Body of pancreas (tissue), 4 donors: ENCODE data around the gene CCL4L2. TPM values are rescaled to one million over a fixed set of nuclear protein-coding genes. Genes with fewer than 3 reads are reported as not detected.
"Not testable (repeated sequence)": the region's sequence is repeated elsewhere in the genome, so short reads cannot be mapped to it uniquely, and the experiment has no call there.

ENCODE experiments used
- ATAC-seq: fragments of 150-250 bp; one replicate; pipeline ENCODE4 v1.9.1; 2016
- DNase-seq, 4 donors: peaks; one replicate each; pipeline ENCODE4 v3.0.0-alpha.2; 2019
- H3K27ac ChIP-seq, 4 donors: fragments of 200-600 bp; sonication (generic); 1 replicate in 3 of 4; 2 replicates in 1 of 4; pipeline versions ENCODE4 v1.5.1 to v1.6.1; 2016 to 2019; ENCODE audit warnings: mild to moderate bottlenecking in 1 of 4, mixed read lengths in 1 of 4, moderate library complexity in 1 of 4
- H3K27me3 ChIP-seq, 2 donors: fragments of 200-600 bp; sonication (generic); one replicate each; pipeline ENCODE4 v1.6.0; 2016; ENCODE audit warnings: mild to moderate bottlenecking in 1 of 2
- H3K36me3 ChIP-seq, 2 donors: fragments of 200-600 bp; sonication (generic); replicated peaks in 1 of 2; 2 replicates each; pipeline ENCODE4 v1.5.1; 2016; ENCODE audit warnings: low read depth in 2 of 2; ENCODE audit not compliant: insufficient read depth in 1 of 2
- H3K4me1 ChIP-seq: fragments of 200-600 bp; sonication (generic); one replicate; pipeline ENCODE4 v1.6.0; 2016
- H3K4me3 ChIP-seq, 2 donors: fragments of 200-600 bp; sonication (generic); 1 replicate in 1 of 2; 2 replicates in 1 of 2; pipeline ENCODE4 v1.5.1; 2016 to 2019
- H3K9me3 ChIP-seq, 3 donors: fragments of 200-600 bp; sonication (generic); 1 replicate in 2 of 3; 2 replicates in 1 of 3; pipeline ENCODE4 v1.5.1; 2016
- WGBS, 2 donors: methylation state at CpG; one replicate each; pipeline ENCODE4 v1.1.5; 2017; 5-methylcytosine and 5-hydroxymethylcytosine counted together
- intact Hi-C: fragments of 100-400 bp; cut with DNase I; formaldehyde crosslinking; loops from one replicate; pipeline ENCODE4 v1.15.1; 2023
- small RNA-seq: library from RNA; depleted of rRNA; stranded (forward); fragments of <200 nt; gene quantifications from one replicate; pipeline ENCODE3, GENCODE V24; 2016
- total RNA-seq, 2 donors: library from RNA; depleted of rRNA; stranded (reverse); fragments of >200 nt; gene quantifications; one replicate each; pipeline ENCODE4 v1.1.0, GENCODE V29; 2016
- TF ChIP-seq, protein P1 (sequence below), 7 experiments: fragments of 450-650 bp in 4 of 7; fragments of 200-600 bp in 3 of 7; sonication (generic) in 3 of 7; IDR thresholded peaks; one replicate each; pipeline ENCODE4 v1.5.1; 2016 to 2019; ENCODE audit warnings: antibody characterized with exemption in 7 of 7

CCL4L2 gene
- total RNA-seq, 2 donors from 2014 or later, result not detected

DNA sequence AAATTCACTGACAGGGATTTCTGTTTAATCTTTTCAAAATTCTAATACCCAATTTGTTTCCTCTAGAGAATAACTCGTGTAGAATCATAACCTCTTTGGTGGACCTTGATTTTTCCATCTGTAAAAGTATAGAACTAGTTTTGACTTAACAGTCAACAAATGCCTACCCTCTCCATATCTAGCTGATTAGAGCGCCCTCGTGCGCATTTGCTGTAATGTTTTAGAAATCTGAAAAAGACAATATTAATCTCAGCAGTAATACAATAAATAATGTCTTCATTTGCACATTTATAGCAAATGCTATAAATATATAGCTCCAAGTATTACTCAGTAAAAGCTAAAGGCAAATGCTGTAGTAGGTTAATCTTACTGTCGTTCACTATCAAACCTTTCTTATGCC is 18.8 kb downstream of the CCL4L2 start:
- TF ChIP-seq, protein P1, sequence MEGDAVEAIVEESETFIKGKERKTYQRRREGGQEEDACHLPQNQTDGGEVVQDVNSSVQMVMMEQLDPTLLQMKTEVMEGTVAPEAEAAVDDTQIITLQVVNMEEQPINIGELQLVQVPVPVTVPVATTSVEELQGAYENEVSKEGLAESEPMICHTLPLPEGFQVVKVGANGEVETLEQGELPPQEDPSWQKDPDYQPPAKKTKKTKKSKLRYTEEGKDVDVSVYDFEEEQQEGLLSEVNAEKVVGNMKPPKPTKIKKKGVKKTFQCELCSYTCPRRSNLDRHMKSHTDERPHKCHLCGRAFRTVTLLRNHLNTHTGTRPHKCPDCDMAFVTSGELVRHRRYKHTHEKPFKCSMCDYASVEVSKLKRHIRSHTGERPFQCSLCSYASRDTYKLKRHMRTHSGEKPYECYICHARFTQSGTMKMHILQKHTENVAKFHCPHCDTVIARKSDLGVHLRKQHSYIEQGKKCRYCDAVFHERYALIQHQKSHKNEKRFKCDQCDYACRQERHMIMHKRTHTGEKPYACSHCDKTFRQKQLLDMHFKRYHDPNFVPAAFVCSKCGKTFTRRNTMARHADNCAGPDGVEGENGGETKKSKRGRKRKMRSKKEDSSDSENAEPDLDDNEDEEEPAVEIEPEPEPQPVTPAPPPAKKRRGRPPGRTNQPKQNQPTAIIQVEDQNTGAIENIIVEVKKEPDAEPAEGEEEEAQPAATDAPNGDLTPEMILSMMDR (IDR thresholded peaks at IDR 0.05), result peak in 1 of 7 experiments; percentile 36
- H3K9me3 ChIP-seq, H3K4me3 ChIP-seq, H3K27me3 ChIP-seq, H3K36me3 ChIP-seq, intact Hi-C loops, H3K27ac ChIP-seq, ATAC-seq, H3K4me1 ChIP-seq: not testable (repeated sequence)
- WGBS, 2 donors, result 24 to 35% methylated on average over 4 to 5 of the region's 5 CpGs
- peak in 1 of 4 donors; percentile 43 for DNase-seq

DNA sequence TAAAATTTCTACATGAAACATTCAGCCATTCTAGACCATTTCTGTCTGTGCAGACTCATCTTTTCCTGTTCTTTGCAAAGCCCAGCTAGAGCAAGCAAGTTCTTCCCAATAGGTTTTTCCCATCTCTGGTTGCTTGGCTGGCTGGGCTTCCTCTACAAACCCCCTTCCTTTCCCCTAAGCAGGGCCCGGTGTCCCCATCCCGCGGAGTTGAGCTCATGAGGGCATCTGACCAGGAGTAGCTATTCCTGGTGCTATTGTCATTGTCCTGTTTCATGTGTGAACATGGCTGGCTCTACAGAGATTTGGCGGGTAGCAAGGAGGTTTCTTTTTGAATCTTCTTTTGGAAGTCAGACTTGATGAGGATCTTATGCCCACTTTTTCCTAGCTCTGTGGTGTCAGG is 31.2 kb downstream of the CCL4L2 start:
- H3K9me3 ChIP-seq, ATAC-seq, H3K27me3 ChIP-seq, H3K4me3 ChIP-seq, H3K27ac ChIP-seq, H3K4me1 ChIP-seq, H3K36me3 ChIP-seq, DNase-seq, intact Hi-C loops: not testable (repeated sequence)
- WGBS, 2 donors, result no CpG with 5 or more reads among the region's 4 CpGs

Small RNA genes lying within 50 kb of the gene (small RNA-seq; reads per million reads assigned to genes)
- gene AC243829.3, result not detected
- gene AC243829.6, result not detected

Other genes starting within 250 kb of the CCL4L2 start
- under 1 TPM in 1 of 2 donors, not detected in 1; 0.78 TPM for gene CCL16, start 229.6 kb upstream of the CCL4L2 start, total RNA-seq
- gene CCL14, start 224.3 kb upstream of the CCL4L2 start, total RNA-seq, result 1 to 10 TPM; 6.0 to 9.9 TPM
- gene CCL15, start 209.5 kb upstream of the CCL4L2 start, total RNA-seq, result 1 to 10 TPM in 1 of 2 donors, not detected in 1; 1.0 TPM
- 1 to 10 TPM in 1 of 2 donors, not detected in 1; 2.6 TPM for gene CCL23, start 193.1 kb upstream of the CCL4L2 start, total RNA-seq
- gene CCL18, start 146.8 kb upstream of the CCL4L2 start, total RNA-seq, result not detected
- gene CCL3, start 120.9 kb upstream of the CCL4L2 start, total RNA-seq, result not detected
- gene CCL4, start 107.2 kb upstream of the CCL4L2 start, total RNA-seq, result not detected
- gene TBC1D3B, start 34.4 kb upstream of the CCL4L2 start, total RNA-seq, result not detected
- gene CCL3L1, start 14.3 kb upstream of the CCL4L2 start, total RNA-seq, result 1 to 10 TPM in 1 of 2 donors, not detected in 1; 2.1 TPM
- not detected for gene TBC1D3I, start 53.5 kb downstream of the CCL4L2 start, total RNA-seq
- gene TBC1D3G, start 112.8 kb downstream of the CCL4L2 start, total RNA-seq, result not detected
- gene TBC1D3H, start 177.4 kb downstream of the CCL4L2 start, total RNA-seq, result not detected